HepG2 (cell line): ENCODE results near the gene TAF1D. TPM values are rescaled to one million over a fixed set of nuclear protein-coding genes. Genes with fewer than 3 reads are reported as not detected.

Experiments used
- ATAC-seq: fragments of 200-7000 bp; cut with Tn5 transposase; 3 replicates; pipeline ENCODE4 v1.9.1; 2020; ENCODE audit warnings: mild to moderate bottlenecking, moderate library complexity
- BruUV-seq: library from RNA; stranded (reverse); fragments of 400-500 nt; replicated peaks from 2 replicates; lab custom pipeline; 2021; lab: Mats Ljungman, UMichigan
- CTCF ChIA-PET: fragments of 300-600 bp; formaldehyde crosslinking; extraction: SDS; loops from one replicate; lab custom pipeline; 2021; ENCODE audit warnings: low total read pairs, inconsistent platforms, low intra/inter-chr PET ratio; lab: Yijun Ruan, JAX
- POLR2A ChIA-PET: fragments of 350-600 bp; sonication (Branson Sonifier 250); formaldehyde crosslinking; loops from one replicate; lab custom pipeline; 2020; ENCODE audit warnings: antibody characterized with exemption, inconsistent platforms; lab: Yijun Ruan, JAX
- DNase-seq: peaks from one replicate; pipeline ENCODE4 v3.0.0-alpha.2; 2015; ENCODE audit warnings: low spot score
- FAIRE-seq: peaks from 3 replicates; lab custom pipeline; 2011; peaks lifted over from hg19 to GRCh38; lab: Jason Lieb, UNC
- H2AFZ ChIP-seq: one replicate; pipeline ENCODE4 v1.6.1; 2011; ENCODE audit warnings: low read length, inconsistent platforms
- H3K27ac ChIP-seq: fragments of 300-600 bp; 3 replicates; pipeline ENCODE4 v1.8.0; 2011; ENCODE audit warnings: mixed run types, mild to moderate bottlenecking, mixed read lengths, low read length, inconsistent platforms; ENCODE audit not compliant: insufficient read depth; ENCODE audit errors: extremely low read length
- H3K27me3 ChIP-seq, 2 experiments: fragments of 200-600 bp in 1 of 2; 2 replicates in 1 of 2; 3 replicates in 1 of 2; pipeline versions ENCODE4 v1.6.0 to v1.8.0; 2011; ENCODE audit warnings: low read length in 2 of 2, mild to moderate bottlenecking in 2 of 2, moderate library complexity in 2 of 2, inconsistent platforms in 1 of 2; ENCODE audit not compliant: insufficient read depth in 2 of 2, control insufficient read depth in 1 of 2
- H3K36me3 ChIP-seq, 2 experiments: fragments of 200-600 bp in 1 of 2; replicated peaks in 1 of 2; 2 replicates in 1 of 2; 3 replicates in 1 of 2; pipeline versions ENCODE4 v1.5.1 to v1.8.0; 2011; ENCODE audit warnings: low read length in 2 of 2, inconsistent platforms in 1 of 2; ENCODE audit not compliant: insufficient read depth in 2 of 2, control insufficient read depth in 1 of 2
- H3K4me1 ChIP-seq: 2 replicates; pipeline ENCODE4 v1.5.1; 2012; ENCODE audit warnings: low read length, inconsistent platforms; ENCODE audit not compliant: insufficient read depth
- H3K4me2 ChIP-seq: 2 replicates; pipeline ENCODE4 v1.6.0; 2011; ENCODE audit warnings: low read depth, low read length, inconsistent platforms
- H3K4me3 ChIP-seq, 3 experiments: fragments of 200-600 bp in 1 of 3; sonication (generic), shearing (Covaris generic) in 1 of 3; replicated peaks in 1 of 3; 2 replicates each; pipeline ENCODE4 v1.5.1; 2011 to 2016; ENCODE audit warnings: low read length in 3 of 3, inconsistent platforms in 2 of 3, low read depth in 2 of 3, mild to moderate bottlenecking in 2 of 3, control low read depth in 1 of 3, mixed read lengths in 1 of 3; ENCODE audit not compliant: insufficient read depth in 1 of 3
- H3K79me2 ChIP-seq: one replicate; pipeline ENCODE4 v1.6.1; 2011; ENCODE audit warnings: low read length, inconsistent platforms; ENCODE audit not compliant: insufficient read depth
- H3K9ac ChIP-seq: 2 replicates; pipeline ENCODE4 v1.6.0; 2011; ENCODE audit warnings: mild to moderate bottlenecking, low read depth, low read length, inconsistent platforms; ENCODE audit not compliant: insufficient read depth
- H3K9me3 ChIP-seq: 2 replicates; pipeline ENCODE4 v1.5.1; 2012; ENCODE audit warnings: mild to moderate bottlenecking, low read length
- H4K20me1 ChIP-seq: 2 replicates; pipeline ENCODE4 v1.6.0; 2011; ENCODE audit warnings: inconsistent platforms, mild to moderate bottlenecking, low read length, moderate library complexity; ENCODE audit not compliant: insufficient read depth
- AGO2 ChIP-seq: fragments of 200-400 bp; formaldehyde crosslinking; optimal IDR thresholded peaks from 2 replicates; pipeline ENCODE3; 2017; ENCODE audit warnings: mild to moderate bottlenecking, low read depth, low read length, moderate library complexity
- CCDC6 ChIP-seq: sonication (generic); formaldehyde crosslinking; IDR thresholded peaks from 2 replicates; pipeline ENCODE4 v1.8.1; 2022; ENCODE audit warnings: mild to moderate bottlenecking, missing genetic modification reagents, moderate library complexity
- JUNB ChIP-seq: sonication (generic); formaldehyde crosslinking; IDR thresholded peaks from 2 replicates; pipeline ENCODE4 v1.8.0; 2022; ENCODE audit warnings: missing genetic modification reagents, mild to moderate bottlenecking, borderline replicate concordance
- MTA1 ChIP-seq: sonication (generic); formaldehyde crosslinking; IDR thresholded peaks from 2 replicates; pipeline ENCODE4 v1.4.0; 2020; ENCODE audit warnings: missing genetic modification reagents, mild to moderate bottlenecking, borderline replicate concordance
- MXD3 ChIP-seq: IDR thresholded peaks from 2 replicates; pipeline ENCODE4 v1.6.1; 2016; ENCODE audit warnings: mild to moderate bottlenecking, missing biosample characterization, missing genetic modification reagents
- RAD51 ChIP-seq: fragments of 450-650 bp; IDR thresholded peaks from 2 replicates; pipeline ENCODE4 v1.6.1; 2016; ENCODE audit warnings: borderline replicate concordance
- RBFOX2 ChIP-seq: fragments of 200-400 bp; formaldehyde crosslinking; IDR thresholded peaks from 2 replicates; pipeline ENCODE4 v1.6.1; 2017; ENCODE audit warnings: low read depth, mild to moderate bottlenecking, low read length
- RNF2 ChIP-seq: fragments of 450-650 bp; conservative IDR thresholded peaks from 2 replicates; pipeline ENCODE4 v1.6.1; 2016; ENCODE audit warnings: low read depth
- RORA ChIP-seq: sonication (generic); formaldehyde crosslinking; IDR thresholded peaks from 2 replicates; pipeline ENCODE4 v1.5.0; 2020; ENCODE audit warnings: mild to moderate bottlenecking, missing genetic modification reagents, moderate library complexity
- RXRB ChIP-seq: IDR thresholded peaks from 2 replicates; pipeline ENCODE4 v1.6.1; 2016; ENCODE audit warnings: borderline replicate concordance, missing genetic modification reagents, missing compliant biosample characterization
- SP2 ChIP-seq: sonication (generic); formaldehyde crosslinking; IDR thresholded peaks from 2 replicates; pipeline ENCODE4 v1.5.1; 2020; ENCODE audit warnings: mild to moderate bottlenecking, missing genetic modification reagents
- U2AF2 ChIP-seq: fragments of 200-400 bp; formaldehyde crosslinking; IDR thresholded peaks from 2 replicates; pipeline ENCODE4 v1.6.1; 2017; ENCODE audit warnings: low read depth, mild to moderate bottlenecking, low read length
- ZBTB1 ChIP-seq: sonication (generic); formaldehyde crosslinking; IDR thresholded peaks from 2 replicates; pipeline ENCODE4 v1.4.0; 2020; ENCODE audit warnings: missing genetic modification reagents, borderline replicate concordance
- ZNF180 ChIP-seq: sonication (generic); formaldehyde crosslinking; IDR thresholded peaks from 2 replicates; pipeline ENCODE4 v1.4.0; 2020; ENCODE audit warnings: low read depth, missing genetic modification reagents, borderline replicate concordance
- ZNF33B ChIP-seq: sonication (generic); formaldehyde crosslinking; IDR thresholded peaks from 2 replicates; pipeline ENCODE4 v1.5.1; 2020; ENCODE audit warnings: mild to moderate bottlenecking, missing genetic modification reagents
- ZNF350 ChIP-seq: sonication (generic); formaldehyde crosslinking; IDR thresholded peaks from 2 replicates; pipeline ENCODE4 v1.4.0; 2020; ENCODE audit warnings: mild to moderate bottlenecking, low read depth, missing genetic modification reagents, borderline replicate concordance
- ZNF691 ChIP-seq: sonication (generic); formaldehyde crosslinking; IDR thresholded peaks from 2 replicates; pipeline ENCODE4 v1.4.0; 2020; ENCODE audit warnings: missing genetic modification reagents, low read depth, mild to moderate bottlenecking, borderline replicate concordance
- ZNF713 ChIP-seq: sonication (generic); formaldehyde crosslinking; IDR thresholded peaks from 2 replicates; pipeline ENCODE4 v1.4.0; 2020; ENCODE audit warnings: mild to moderate bottlenecking, missing genetic modification reagents
- WGBS: methylation state at CpG from one replicate; pipeline ENCODE4 v1.1.6; 2017; ENCODE audit warnings: low lambda C conversion rate; 5-methylcytosine and 5-hydroxymethylcytosine counted together
- in situ Hi-C: cut with HindIII; loops from 2 replicates; pipeline ENCODE4 v1.10.0; 2017; ENCODE audit warnings: low pct_unique_long_range_greater_than_20kb; ENCODE audit not compliant: extremely low pct_ligation_motif_present
- intact Hi-C: fragments of 100-400 bp; cut with micrococcal nuclease; formaldehyde crosslinking; loops from one replicate; pipeline ENCODE4 v1.10.0; 2022; ENCODE audit not compliant: unreplicated experiment
- polyA plus RNA-seq, 8 experiments: library from polyadenylated mRNA; depleted of rRNA in 3 of 8; stranded (reverse) in 7 of 8; unstranded in 1 of 8; fragments of >200 nt; fragmentation: Illumina TruSeq in 4 of 8; extraction: Trizol in 4 of 8; gene quantifications; 2 replicates each; pipeline versions ENCODE4 v1.2.1 to v1.2.3, GENCODE V29; 2011 to 2016; ENCODE audit warnings: low read depth in 4 of 8, missing spikeins in 1 of 8, mixed read lengths in 1 of 8; ENCODE audit not compliant: insufficient read depth in 1 of 8
- total RNA-seq, 5 experiments: library from RNA; depleted of rRNA; stranded (reverse); fragments of >200 nt; fragmentation: Illumina TruSeq; extraction: Trizol; gene quantifications; 2 replicates each; pipeline ENCODE4 v1.2.3, GENCODE V29; 2016; ENCODE audit warnings: low read depth in 1 of 5

TAF1D gene
- total and polyA plus RNA-seq, 2 of the 13 experiments (the other 11 are each of a cell fraction or from before 2014, with no cell fraction given): 132 to 207 TPM

- peak overlapping the region; percentile 93; the same call in 1 of the 2 replicates for H3K4me2 ChIP-seq
- 96% methylated on average over 1 of the region's 1 CpG for WGBS
- no peak for TF ChIP-seq ZNF691 (CRISPR knock-in tag)
- no peak for TF ChIP-seq JUNB (CRISPR knock-in tag)
- no peak for TF ChIP-seq ZBTB1 (CRISPR knock-in tag)
- TF ChIP-seq RAD51: no peak
- TF ChIP-seq ZNF713 (CRISPR knock-in tag): no peak
- TF ChIP-seq ZNF180: no peak
- TF ChIP-seq RORA (CRISPR knock-in tag): no peak
- TF ChIP-seq AGO2: peak; percentile 49
- no peak for TF ChIP-seq RNF2
- no peak for TF ChIP-seq CCDC6 (CRISPR knock-in tag)
- TF ChIP-seq ZNF33B (CRISPR knock-in tag): no peak
- no peak for TF ChIP-seq MXD3 (CRISPR knock-in tag)
- TF ChIP-seq U2AF2: no peak
- TF ChIP-seq RXRB (CRISPR knock-in tag): no peak
- peak; percentile 75 for TF ChIP-seq RBFOX2
- no peak for TF ChIP-seq ZNF350 (CRISPR knock-in tag)
- no peak for TF ChIP-seq SP2 (CRISPR knock-in tag)
- TF ChIP-seq MTA1 (CRISPR knock-in tag): no peak
- TF ChIP-seq, all 625 proteins: peak for 2
- no peaks in the 10 kb centered on the region; a peak in 2 of 5 replicates for H3K27me3 ChIP-seq
- FAIRE-seq (no peak), ATAC-seq (no peak), DNase-seq (no peak)
- no peaks in the 10 kb centered on the region for H3K9me3 ChIP-seq
- no peak overlapping the region for H3K9ac ChIP-seq
- BruUV-seq: no TSS peak
- no peak overlapping the region for H3K4me3 ChIP-seq
- peaks cover 64% of the 10 kb centered on the region for H3K79me2 ChIP-seq
- H3K27ac ChIP-seq: no peak overlapping the region
- in situ Hi-C loops: no loop called here
- intact Hi-C loops: no loop called here
- H2AFZ ChIP-seq: no peak overlapping the region
- POLR2A ChIA-PET: interaction anchor here (1.4 kb wide), 1 partner anchor 48 kb away, joined by 5 read pairs; the partner anchor contains the start of gene MED17
- CTCF ChIA-PET: no interaction called here
- H3K4me1 ChIP-seq: peaks cover 69% of the 10 kb centered on the region
- peaks cover 13 to 81% of the 10 kb centered on the region in 2 experiments for H3K36me3 ChIP-seq
- H4K20me1 ChIP-seq: peaks cover 86% of the 10 kb centered on the region
Observed at GRCh38 chr11:93735627-93736026, 5.7 kb downstream of the TAF1D start.
